Fibroblast of pulmonary artery (primary cell): ENCODE measurements around the gene COA6.

Experiments used
- DNase-seq: peaks from one replicate; pipeline ENCODE4 v3.0.0-alpha.2; 2010; ENCODE audit warnings: low read depth
- H3K4me3 ChIP-seq: replicated peaks from 2 replicates; pipeline ENCODE4 v1.5.1; 2011; ENCODE audit warnings: low read depth, mild to moderate bottlenecking, control low read depth, low read length, moderate library complexity
- TF ChIP-seq, protein P1 (sequence below): IDR thresholded peaks from 2 replicates; pipeline ENCODE4 v1.5.1; 2011; ENCODE audit warnings: mild to moderate bottlenecking, control low read depth, low read length, inconsistent platforms; ENCODE audit errors: missing control alignments

The COA6 gene

DNA sequence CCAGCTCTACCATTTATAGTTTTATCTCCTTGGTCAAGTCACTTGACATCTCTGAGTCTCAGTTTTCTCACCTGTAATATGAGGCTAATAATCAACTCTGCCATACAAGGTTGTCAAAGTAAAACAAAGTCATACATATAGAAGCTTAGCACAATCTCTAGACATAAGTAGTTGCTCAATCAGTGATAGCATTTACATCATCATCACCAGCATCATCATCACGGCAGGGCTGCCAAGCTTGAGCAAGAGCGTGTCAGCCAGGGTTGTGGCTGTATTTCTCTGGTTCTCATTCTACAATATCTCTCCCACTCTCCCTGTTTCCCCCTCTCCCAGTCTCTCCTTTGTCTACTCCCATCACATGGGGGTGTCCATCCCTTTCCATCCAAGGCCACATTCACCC is 41.7 kb upstream of the COA6 start:
- TF ChIP-seq, protein P1, sequence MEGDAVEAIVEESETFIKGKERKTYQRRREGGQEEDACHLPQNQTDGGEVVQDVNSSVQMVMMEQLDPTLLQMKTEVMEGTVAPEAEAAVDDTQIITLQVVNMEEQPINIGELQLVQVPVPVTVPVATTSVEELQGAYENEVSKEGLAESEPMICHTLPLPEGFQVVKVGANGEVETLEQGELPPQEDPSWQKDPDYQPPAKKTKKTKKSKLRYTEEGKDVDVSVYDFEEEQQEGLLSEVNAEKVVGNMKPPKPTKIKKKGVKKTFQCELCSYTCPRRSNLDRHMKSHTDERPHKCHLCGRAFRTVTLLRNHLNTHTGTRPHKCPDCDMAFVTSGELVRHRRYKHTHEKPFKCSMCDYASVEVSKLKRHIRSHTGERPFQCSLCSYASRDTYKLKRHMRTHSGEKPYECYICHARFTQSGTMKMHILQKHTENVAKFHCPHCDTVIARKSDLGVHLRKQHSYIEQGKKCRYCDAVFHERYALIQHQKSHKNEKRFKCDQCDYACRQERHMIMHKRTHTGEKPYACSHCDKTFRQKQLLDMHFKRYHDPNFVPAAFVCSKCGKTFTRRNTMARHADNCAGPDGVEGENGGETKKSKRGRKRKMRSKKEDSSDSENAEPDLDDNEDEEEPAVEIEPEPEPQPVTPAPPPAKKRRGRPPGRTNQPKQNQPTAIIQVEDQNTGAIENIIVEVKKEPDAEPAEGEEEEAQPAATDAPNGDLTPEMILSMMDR, result no peak
- DNase-seq, result peak; percentile 37
- H3K4me3 ChIP-seq, result no peak overlapping the region

DNA sequence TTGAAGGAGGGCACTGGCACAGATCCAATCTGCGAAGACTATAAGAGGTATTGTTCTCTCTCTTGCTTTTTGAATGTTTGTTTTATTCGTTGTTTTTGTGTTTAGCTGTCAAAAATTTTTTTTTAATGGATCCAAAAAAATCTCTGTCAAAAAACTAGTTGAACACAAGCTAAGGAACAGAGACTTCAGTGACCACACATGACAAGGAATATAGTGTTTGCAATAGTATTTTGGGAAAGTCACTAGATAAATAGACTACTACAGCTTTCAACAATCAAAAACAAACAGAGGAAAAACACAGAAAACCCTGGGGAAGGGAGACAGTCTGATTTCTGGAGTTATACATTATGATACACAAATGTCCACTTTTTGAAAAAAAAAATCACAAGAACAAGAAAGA is 36.9 kb upstream of the COA6 start:
- TF ChIP-seq, protein P1, result no peak
- H3K4me3 ChIP-seq, result no peak overlapping the region
- no peak for DNase-seq

DNA sequence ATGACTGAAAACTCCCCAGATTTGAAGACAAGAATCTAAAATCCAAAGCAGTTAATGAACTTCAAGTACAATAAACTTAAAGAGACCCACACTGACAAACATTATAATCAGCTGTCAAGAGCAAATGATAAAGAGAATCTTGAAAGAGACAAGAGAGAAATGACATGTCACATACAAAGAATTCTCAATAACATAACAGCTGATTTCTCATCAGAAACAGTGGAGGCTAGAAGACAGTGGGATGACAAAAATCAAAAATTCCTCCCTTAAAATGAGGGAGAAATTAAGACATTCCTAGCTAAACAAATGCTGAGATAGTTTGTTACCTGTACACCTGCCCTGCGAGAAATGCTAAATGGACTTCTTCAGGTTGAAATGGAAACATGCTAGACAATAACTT is 36.0 kb upstream of the COA6 start:
- no peak for DNase-seq
- TF ChIP-seq, protein P1, result no peak
- H3K4me3 ChIP-seq, result no peak overlapping the region

DNA sequence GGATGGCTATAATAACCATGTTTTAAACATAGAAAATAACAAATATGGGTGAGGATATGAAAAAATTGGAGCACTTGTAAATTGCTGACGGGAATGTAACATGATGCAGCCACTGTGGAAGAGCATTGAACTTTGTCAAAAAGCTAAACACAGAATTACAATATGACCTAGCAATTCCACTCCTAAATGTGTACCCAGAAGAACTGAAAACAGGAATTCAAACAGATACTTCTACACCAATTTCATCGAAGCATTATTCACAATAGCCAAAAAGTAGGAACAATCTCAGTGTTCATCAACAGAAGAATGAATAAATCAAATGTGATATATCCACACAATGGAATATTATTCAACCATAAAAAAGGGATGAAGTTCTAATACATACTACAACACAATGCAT is 32.7 kb upstream of the COA6 start:
- TF ChIP-seq, protein P1, result no peak
- H3K4me3 ChIP-seq, result no peak overlapping the region
- DNase-seq, result no peak

DNA sequence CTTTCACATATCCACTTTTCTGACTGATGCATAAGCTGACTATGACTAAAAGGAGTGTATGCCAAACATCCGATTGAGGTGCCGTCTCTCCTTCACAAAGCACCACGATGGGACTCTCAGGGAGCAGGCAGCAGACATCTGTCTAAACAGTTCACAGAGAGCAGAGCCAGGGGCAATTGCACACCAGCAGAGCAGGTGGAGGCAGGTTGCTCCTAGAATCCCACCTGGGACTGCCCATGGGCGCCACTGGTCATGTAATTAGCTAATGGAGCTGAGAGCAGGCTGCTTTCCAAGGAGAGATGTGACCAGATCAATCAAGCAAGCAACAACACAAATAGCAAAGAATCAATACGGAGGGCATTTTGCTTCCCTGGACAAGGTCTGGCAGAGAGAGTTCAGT is 30.5 kb upstream of the COA6 start:
- H3K4me3 ChIP-seq, result no peak overlapping the region
- DNase-seq, result no peak
- TF ChIP-seq, protein P1, result no peak

DNA sequence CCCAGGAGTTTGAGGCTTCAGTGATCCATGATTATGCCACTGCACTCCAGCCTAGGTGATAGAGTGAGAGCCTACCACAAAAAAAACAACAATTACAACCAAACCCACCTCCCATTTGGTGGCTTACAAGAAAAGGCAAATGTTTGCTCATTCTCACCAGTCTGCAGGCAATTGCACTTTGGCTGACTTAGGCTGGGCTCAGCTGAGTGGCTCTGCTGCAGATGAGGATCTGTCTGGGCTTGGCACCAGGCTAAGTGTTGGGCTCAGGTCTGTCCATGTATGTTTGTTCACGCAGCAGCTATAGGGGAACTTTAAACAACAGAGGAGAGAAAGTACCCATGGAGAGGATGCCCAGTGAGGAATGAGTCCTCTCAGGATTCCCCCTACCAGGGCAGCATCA is 28.0 kb upstream of the COA6 start:
- no peak for DNase-seq
- TF ChIP-seq, protein P1, result no peak
- H3K4me3 ChIP-seq, result no peak overlapping the region

DNA sequence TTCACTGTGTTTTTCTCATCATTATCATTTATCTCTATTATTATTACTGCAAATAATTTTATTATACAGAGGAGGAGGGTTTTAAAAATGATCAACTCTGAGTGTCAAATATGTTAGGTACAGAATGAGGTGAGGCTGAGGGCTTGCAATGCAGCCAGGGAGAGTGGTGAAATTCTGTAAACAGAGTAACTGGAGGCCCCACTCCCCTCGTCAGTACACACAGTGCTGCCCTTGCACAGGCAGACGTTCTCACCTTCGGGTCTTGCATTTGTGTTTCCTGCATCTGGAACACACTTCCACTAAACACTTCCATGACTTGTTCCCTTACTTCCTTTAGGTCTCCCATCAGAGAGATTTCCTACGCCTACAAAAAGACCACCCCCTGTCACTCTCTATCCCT is 24.3 kb upstream of the COA6 start:
- TF ChIP-seq, protein P1, result no peak
- no peak for DNase-seq
- H3K4me3 ChIP-seq, result no peak overlapping the region
